Measurements from ENCODE around the gene ZIC1. TPM values are rescaled to one million over a fixed set of nuclear protein-coding genes. Genes with fewer than 3 reads are reported as not detected.

The ZIC1 gene
- total RNA-seq, 1 experiment from 2014 or later: not detected

DNA sequence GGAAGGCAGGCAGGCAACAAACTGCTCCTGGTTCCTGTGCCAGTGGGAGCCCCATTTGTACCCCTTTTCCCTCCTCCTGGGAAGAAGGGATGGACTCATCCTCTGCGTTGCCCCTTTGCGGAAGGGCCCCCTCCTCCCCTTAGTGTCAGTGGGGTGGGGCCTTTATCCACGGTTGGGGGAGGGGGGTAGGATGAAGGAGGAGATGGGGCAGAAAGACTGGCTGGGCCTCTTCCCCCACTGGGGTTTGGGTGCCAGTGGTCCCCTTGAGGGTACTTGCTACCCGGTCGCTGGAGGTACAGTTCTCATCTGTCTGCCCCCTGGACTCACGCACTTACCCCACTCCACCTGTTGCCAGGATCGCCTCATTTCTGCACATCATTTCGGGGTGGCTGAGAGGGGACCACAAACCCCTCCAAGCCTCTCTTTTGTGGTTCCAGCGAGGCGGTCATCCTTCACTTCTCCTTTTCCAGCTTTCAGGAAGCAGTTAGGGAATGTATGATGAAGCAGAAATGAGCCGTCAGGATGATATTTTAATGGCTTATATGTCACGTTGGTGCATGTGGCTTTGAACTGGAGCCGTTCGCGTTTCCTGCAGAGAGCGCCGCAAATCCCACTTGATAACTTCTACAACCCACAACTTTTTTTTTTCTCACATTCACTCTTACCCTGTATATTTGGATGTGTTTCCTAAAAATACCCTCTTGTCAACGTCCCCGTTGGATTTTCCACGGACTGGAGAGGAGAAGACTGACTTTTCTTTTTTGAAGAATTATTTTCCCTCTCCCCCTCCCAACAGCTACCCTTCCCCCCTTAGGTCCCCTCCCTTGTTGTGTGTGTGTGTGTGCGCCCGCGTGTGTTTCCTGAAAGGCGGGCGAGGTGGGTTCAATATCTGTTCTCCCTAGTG, 2.9 kb upstream of the ZIC1 start, which contains the start of gene ZIC4:
TSS of gene ZIC4 (minus strand) at position 516 of the 904 bp plus-strand sequence. CDS start 3,746 bp downstream, outside the sequence.
- BruUV-seq (replicated peaks): no TSS peak
- no peak within 1 kb of the TSS for H3K27ac Mint-ChIP-seq (ENCODE audit: unreplicated experiment)
- no peaks in the 10 kb centered on the region for H3K36me3 Mint-ChIP-seq (ENCODE audit: insufficient read depth, unreplicated experiment)
- CTCF ChIA-PET: no interaction called here
- no peaks in the 10 kb centered on the region for H3K27me3 Mint-ChIP-seq (ENCODE audit: unreplicated experiment)
- DNase-seq: no peak
- intact Hi-C loops (cut with micrococcal nuclease; ENCODE audit: unreplicated experiment): no loop called here
- TF ChIP-seq, protein P1, sequence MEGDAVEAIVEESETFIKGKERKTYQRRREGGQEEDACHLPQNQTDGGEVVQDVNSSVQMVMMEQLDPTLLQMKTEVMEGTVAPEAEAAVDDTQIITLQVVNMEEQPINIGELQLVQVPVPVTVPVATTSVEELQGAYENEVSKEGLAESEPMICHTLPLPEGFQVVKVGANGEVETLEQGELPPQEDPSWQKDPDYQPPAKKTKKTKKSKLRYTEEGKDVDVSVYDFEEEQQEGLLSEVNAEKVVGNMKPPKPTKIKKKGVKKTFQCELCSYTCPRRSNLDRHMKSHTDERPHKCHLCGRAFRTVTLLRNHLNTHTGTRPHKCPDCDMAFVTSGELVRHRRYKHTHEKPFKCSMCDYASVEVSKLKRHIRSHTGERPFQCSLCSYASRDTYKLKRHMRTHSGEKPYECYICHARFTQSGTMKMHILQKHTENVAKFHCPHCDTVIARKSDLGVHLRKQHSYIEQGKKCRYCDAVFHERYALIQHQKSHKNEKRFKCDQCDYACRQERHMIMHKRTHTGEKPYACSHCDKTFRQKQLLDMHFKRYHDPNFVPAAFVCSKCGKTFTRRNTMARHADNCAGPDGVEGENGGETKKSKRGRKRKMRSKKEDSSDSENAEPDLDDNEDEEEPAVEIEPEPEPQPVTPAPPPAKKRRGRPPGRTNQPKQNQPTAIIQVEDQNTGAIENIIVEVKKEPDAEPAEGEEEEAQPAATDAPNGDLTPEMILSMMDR (IDR thresholded peaks at IDR 0.05; ENCODE audit: unreplicated experiment): no peak
- H3K9me3 Mint-ChIP-seq (ENCODE audit: low read depth, unreplicated experiment): peaks cover 13% of the 10 kb centered on the region
- H3K4me1 Mint-ChIP-seq (ENCODE audit: low read depth, unreplicated experiment): peaks cover 4% of the 10 kb centered on the region
- H3K4me3 Mint-ChIP-seq (ENCODE audit: low read depth, unreplicated experiment): peak within 1 kb of the TSS; percentile 27

DNA sequence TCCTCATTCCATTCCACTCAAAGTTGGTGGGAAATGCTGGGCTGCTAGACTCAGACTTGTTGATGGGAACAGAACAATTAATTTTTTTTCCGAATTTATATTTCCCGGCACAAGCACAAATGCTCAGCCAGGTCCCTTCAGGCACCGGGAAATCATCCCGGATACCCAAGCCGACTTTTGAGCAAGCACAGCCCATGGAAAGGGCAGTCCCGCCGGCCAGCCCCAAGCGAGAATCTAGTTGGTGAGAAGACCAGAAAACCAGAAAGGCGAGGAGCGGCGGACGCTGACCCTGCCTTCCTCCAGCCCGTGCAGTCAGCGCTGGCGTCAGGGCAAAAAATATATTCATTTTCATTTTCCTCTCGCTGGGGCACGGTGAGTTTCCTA, 2.1 kb upstream of the ZIC1 start:
- CTCF ChIA-PET: no interaction called here
- no peaks in the 10 kb centered on the region for H3K36me3 Mint-ChIP-seq (ENCODE audit: insufficient read depth, unreplicated experiment)
- no TSS peak for BruUV-seq (replicated peaks)
- H3K4me3 Mint-ChIP-seq (ENCODE audit: low read depth, unreplicated experiment): peak overlapping the region; percentile 27
- intact Hi-C loops (cut with micrococcal nuclease; ENCODE audit: unreplicated experiment): no loop called here
- no peak overlapping the region for H3K27ac Mint-ChIP-seq (ENCODE audit: unreplicated experiment)
- TF ChIP-seq, protein P1 (IDR thresholded peaks at IDR 0.05; ENCODE audit: unreplicated experiment): no peak
- DNase-seq: peak; percentile 41
- peaks cover 8% of the 10 kb centered on the region for H3K4me1 Mint-ChIP-seq (ENCODE audit: low read depth, unreplicated experiment)
- no peaks in the 10 kb centered on the region for H3K27me3 Mint-ChIP-seq (ENCODE audit: unreplicated experiment)
- peaks cover 14% of the 10 kb centered on the region for H3K9me3 Mint-ChIP-seq (ENCODE audit: low read depth, unreplicated experiment)

DNA sequence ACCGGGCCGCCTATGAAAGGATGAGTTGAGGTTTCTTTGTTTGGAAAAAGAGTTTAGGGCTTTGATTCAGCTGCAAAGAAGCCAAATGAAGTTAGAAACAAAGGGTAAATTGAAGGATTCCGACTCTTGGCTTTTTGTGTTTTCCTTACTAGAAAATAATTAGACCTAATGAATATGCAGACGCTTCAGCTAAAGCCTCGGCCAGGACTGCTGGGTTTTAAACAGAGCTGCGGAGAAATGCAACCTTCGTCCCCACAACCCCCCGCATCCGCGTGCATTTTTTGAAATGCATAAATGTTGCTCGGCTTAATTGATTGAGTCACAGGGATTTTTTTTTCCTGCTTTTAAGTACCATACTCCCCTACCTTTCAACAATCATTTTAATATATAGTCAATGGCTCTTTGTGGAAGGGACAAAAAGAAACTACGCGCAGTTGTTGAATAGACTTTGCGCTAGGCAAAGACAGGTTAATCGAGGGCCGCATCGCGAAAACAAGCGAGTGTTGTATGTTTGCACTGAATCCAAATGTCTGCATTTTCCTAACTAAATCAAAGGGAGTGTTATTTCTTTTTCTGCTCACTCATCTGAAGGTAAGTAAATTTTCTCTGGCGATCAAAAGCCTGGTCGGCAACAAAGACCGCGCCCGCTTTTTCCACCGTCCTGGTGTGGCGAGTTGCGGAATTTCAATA, 1.5 kb upstream of the ZIC1 start:
- intact Hi-C loops (cut with micrococcal nuclease; ENCODE audit: unreplicated experiment): no loop called here
- Mint-ChIP-seq H3K27me3 (ENCODE audit: unreplicated experiment) (no peaks in the 10 kb centered on the region), H3K27ac (ENCODE audit: unreplicated experiment) (no peak overlapping the region), H3K36me3 (ENCODE audit: insufficient read depth, unreplicated experiment) (no peaks in the 10 kb centered on the region), H3K9me3 (ENCODE audit: low read depth, unreplicated experiment) (peaks cover 14% of the 10 kb centered on the region), H3K4me3 (ENCODE audit: low read depth, unreplicated experiment) (peak overlapping the region; percentile 27), H3K4me1 (ENCODE audit: low read depth, unreplicated experiment) (peaks cover 8% of the 10 kb centered on the region)
- BruUV-seq (replicated peaks): no TSS peak
- TF ChIP-seq, protein P1 (IDR thresholded peaks at IDR 0.05; ENCODE audit: unreplicated experiment): no peak
- no peak for DNase-seq
- CTCF ChIA-PET: no interaction called here

DNA sequence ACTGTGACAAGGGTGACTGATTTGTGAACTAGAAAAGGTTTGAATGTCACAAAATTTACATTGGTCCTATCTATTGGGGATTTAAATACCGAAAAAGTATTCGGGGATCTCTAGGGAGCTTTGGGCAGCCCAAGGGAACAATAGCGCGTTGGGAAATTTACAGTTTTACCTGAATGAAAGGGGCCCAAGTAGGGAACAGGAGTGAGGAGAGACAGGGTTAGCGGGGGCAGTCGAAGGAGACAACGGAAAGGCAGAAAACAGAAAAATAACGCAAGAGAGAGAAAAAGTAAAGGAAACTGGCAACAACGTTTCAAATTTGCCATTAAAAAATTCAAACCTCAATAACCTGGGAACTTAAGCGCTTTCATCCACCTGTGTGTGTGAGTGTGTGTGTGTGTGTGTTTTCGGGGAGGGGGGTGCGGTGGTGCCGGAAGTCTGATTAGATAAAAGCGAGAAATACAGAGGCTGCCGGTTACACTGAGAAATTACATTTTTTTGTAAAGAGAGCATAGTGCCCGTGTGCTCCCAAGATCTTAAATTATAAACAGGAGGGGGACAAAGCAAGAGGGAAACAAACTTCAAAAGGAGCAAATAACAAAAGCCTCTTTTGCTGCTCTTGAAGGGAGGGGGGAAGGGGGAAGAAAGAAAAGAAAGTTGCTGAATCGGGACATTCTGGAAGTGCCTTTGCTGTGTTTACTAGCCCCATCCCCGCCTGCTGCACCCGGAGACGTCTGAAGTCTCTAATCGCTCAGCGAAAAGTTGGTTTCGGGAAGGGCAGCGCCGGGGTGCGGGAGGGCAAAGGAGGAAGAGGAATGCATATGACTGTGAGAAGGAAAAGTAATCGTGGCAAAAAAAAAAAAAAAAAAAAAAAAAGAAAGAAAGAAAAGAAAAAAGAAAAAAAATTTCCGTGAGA, 721 bp upstream of the ZIC1 start:
- no peak for DNase-seq
- H3K27me3 Mint-ChIP-seq (ENCODE audit: unreplicated experiment): no peaks in the 10 kb centered on the region
- no peak overlapping the region for H3K27ac Mint-ChIP-seq (ENCODE audit: unreplicated experiment)
- H3K4me1 Mint-ChIP-seq (ENCODE audit: low read depth, unreplicated experiment): peaks cover 8% of the 10 kb centered on the region
- TF ChIP-seq, protein P1 (IDR thresholded peaks at IDR 0.05; ENCODE audit: unreplicated experiment): no peak
- peaks cover 4% of the 10 kb centered on the region for H3K36me3 Mint-ChIP-seq (ENCODE audit: insufficient read depth, unreplicated experiment)
- no peak overlapping the region for H3K4me3 Mint-ChIP-seq (ENCODE audit: low read depth, unreplicated experiment)
- intact Hi-C loops (cut with micrococcal nuclease; ENCODE audit: unreplicated experiment): no loop called here
- peaks cover 16% of the 10 kb centered on the region for H3K9me3 Mint-ChIP-seq (ENCODE audit: low read depth, unreplicated experiment)
- CTCF ChIA-PET: no interaction called here
- no TSS peak for BruUV-seq (replicated peaks)

All from Calu3 (cell line).